ENCODE measurements around the gene SMIM28. TPM values are rescaled to one million over a fixed set of nuclear protein-coding genes. Genes with fewer than 3 reads are reported as not detected.

The SMIM28 gene
- total RNA-seq, 2 experiments from 2014 or later: not detected

DNA sequence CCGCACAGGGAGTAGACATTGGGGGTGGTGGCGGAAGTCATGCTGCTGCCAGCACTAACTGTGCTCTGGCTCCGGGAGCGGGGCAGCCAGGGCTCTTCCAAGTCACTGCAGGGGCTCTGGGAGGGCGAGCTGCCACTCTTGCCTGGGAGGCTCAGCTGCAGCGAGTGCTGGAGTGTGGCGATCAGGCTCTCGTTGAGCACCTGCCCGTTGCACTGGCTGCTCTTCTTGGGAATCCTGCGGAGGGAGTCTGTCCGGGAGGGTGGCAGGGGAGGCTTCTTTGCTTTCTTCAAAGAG lies 54.3 kb downstream of the SMIM28 start:
- no peaks in the 10 kb centered on the region for H3K36me3 Mint-ChIP-seq (ENCODE audit: low read depth)
- ATAC-seq (no peak), DNase-seq (no peak)
- intact Hi-C loops (cut with DNase I, micrococcal nuclease): no loop called here
- no peak overlapping the region for H3K4me3 Mint-ChIP-seq
- H3K9me3 Mint-ChIP-seq (ENCODE audit: low read depth): no peaks in the 10 kb centered on the region
- H3K4me1 Mint-ChIP-seq: no peaks in the 10 kb centered on the region
- ChIA-PET POLR2A (no interaction called here), CTCF (interaction anchor here (1.0 to 2.1 kb wide), 2 partner anchors 21 to 86 kb away, joined by 4 to 7 read pairs; no protein-coding TSS in a partner anchor)
- no peak overlapping the region for H3K27ac Mint-ChIP-seq
- no peaks in the 10 kb centered on the region for H3K27me3 Mint-ChIP-seq

Other genes with a start within 250 kb of the SMIM28 start
- gene ARFGEF3, start 216.0 kb upstream of the SMIM28 start, total RNA-seq: 1 to 10 TPM; 1.6 to 1.7 TPM
- gene PBOV1, start 159.4 kb upstream of the SMIM28 start, total RNA-seq: not detected
- 1 to 10 TPM; 4.0 to 4.7 TPM for gene HEBP2, start 26.3 kb downstream of the SMIM28 start, total RNA-seq
- gene NHSL1, start 121.6 kb downstream of the SMIM28 start, total RNA-seq: under 1 TPM; 0.53 to 0.70 TPM